IPS DF 6.9 (cell line): Measurements from ENCODE around the gene TNFRSF13B.
"Not testable (repeated sequence)": the region's sequence is repeated elsewhere in the genome, so short reads cannot be mapped to it uniquely, and the experiment has no call there.

Experiments
- DNase-seq: peaks from one replicate; pipeline ENCODE4 v3.0.0-alpha.2; 2013; ENCODE audit warnings: low read depth, low spot score
- H3K27ac ChIP-seq: one replicate; pipeline ENCODE4 v1.5.1; 2013; ENCODE audit warnings: low read length, control low read depth
- H3K27me3 ChIP-seq: 2 replicates; pipeline ENCODE4 v1.6.1; 2013; ENCODE audit warnings: mild to moderate bottlenecking, low read length; ENCODE audit not compliant: control insufficient read depth, insufficient read depth
- H3K36me3 ChIP-seq: 2 replicates; pipeline ENCODE4 v1.6.1; 2013; ENCODE audit warnings: low read length; ENCODE audit not compliant: control insufficient read depth, insufficient read depth
- H3K4me1 ChIP-seq: 2 replicates; pipeline ENCODE4 v1.6.1; 2013; ENCODE audit warnings: low read length; ENCODE audit not compliant: control insufficient read depth, insufficient read depth
- H3K4me3 ChIP-seq: 2 replicates; pipeline ENCODE4 v1.5.1; 2013; ENCODE audit warnings: mild to moderate bottlenecking, low read length
- H3K9me3 ChIP-seq: 2 replicates; pipeline ENCODE4 v1.6.1; 2013; ENCODE audit warnings: low read length, inconsistent platforms; ENCODE audit not compliant: control insufficient read depth, insufficient read depth
- WGBS: extraction: QIAGEN DNeasy Blood & Tissue Kit; methylation state at CpG from one replicate; pipeline ENCODE4 v1.1.7; 2013; ENCODE audit warnings: mixed read lengths, missing lambda C conversion rate; ENCODE audit not compliant: insufficient read length, insufficient coverage; 5-methylcytosine and 5-hydroxymethylcytosine counted together

Gene TNFRSF13B

DNA sequence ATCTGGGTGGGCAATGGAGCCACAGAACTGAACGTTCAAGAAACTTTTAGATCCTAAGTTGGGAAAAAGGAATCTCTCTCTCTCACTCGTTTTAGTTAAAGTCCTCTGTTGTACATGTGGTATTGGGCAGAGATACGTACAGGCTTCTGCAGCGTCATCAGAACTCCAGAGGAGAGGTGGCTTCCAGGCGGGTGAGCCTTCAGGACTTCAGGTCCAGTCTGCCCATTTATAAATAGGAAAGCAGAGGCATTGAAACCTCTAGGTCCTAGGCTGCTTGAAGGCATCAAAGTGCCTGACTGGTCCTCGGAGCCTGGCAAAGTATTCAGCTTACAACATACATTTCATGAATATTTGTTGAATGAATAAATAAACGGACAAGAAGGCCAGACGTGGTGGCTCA lies 8.1 kb upstream of the TNFRSF13B start:
- H3K36me3 ChIP-seq = no peaks in the 10 kb centered on the region
- H3K9me3 ChIP-seq = no peaks in the 10 kb centered on the region
- no peak for DNase-seq
- no peak overlapping the region for H3K27ac ChIP-seq
- no peaks in the 10 kb centered on the region for H3K27me3 ChIP-seq
- H3K4me3 ChIP-seq = no peak overlapping the region
- no CpG with 5 or more reads among the region's 8 CpGs for WGBS
- no peaks in the 10 kb centered on the region for H3K4me1 ChIP-seq

DNA sequence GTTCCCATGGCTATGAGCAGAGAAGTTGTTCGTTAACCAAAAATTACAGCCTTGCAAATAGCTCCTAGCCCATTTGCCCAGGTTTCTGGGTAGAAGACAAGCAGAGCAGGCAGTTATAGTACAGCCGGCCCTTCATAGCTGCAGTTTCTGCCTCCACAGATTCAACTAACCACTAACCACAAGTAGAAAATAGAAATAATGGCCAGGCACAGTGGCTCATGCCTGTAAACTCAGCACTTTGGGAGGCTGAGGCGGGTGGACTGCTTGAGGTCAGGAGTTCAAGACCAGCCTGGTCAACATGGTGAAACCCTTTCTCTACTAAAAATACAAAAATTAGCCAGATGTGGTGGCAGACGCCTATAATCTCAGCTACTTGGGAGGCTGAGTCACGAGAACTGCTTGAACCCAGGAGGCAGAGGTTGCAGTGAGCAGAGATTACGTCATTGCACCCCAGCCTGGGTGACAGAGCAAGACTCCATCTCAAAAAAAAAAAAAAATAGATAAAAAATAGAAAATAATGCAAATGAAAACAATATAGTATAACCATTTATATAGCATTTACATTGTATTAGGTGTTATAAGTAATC lies 7.4 kb upstream of the TNFRSF13B start:
- not testable (repeated sequence) for DNase-seq, H3K4me1 ChIP-seq, H3K27me3 ChIP-seq, H3K36me3 ChIP-seq, H3K4me3 ChIP-seq, H3K9me3 ChIP-seq, H3K27ac ChIP-seq
- no CpG with 5 or more reads among the region's 6 CpGs for WGBS

DNA sequence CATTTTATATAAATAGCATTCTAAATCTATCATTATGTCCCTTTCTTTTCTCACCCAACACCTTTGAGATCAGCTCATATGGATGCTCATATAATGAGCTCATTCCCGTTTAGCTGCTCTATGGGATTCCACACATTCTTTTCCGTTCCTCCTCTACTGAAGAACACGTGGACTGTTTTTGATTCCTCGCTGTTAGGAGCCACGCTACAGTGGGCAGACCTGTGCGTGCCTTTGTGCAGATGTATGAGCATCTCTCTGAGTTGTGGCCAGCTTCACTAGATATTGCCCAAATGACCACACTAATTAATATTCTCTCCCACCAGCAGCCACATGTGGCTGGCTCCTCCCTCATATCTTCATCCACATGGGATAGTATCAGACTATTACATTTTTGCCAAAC lies 6.0 kb upstream of the TNFRSF13B start:
- no peaks in the 10 kb centered on the region for H3K27me3 ChIP-seq
- H3K36me3 ChIP-seq = no peaks in the 10 kb centered on the region
- H3K4me1 ChIP-seq = no peaks in the 10 kb centered on the region
- H3K9me3 ChIP-seq = no peaks in the 10 kb centered on the region
- H3K4me3 ChIP-seq = no peak overlapping the region
- WGBS = no CpG with 5 or more reads among the region's 6 CpGs
- no peak overlapping the region for H3K27ac ChIP-seq
- DNase-seq = no peak

GRCh38 chr17:16976725-16977550 lies 5.0 kb upstream of the TNFRSF13B start:
- Histone ChIP-seq H3K4me3 (no peak overlapping the region), H3K27me3 (no peaks in the 10 kb centered on the region), H3K9me3 (no peaks in the 10 kb centered on the region), H3K4me1 (no peaks in the 10 kb centered on the region), H3K27ac (no peak overlapping the region), H3K36me3 (no peaks in the 10 kb centered on the region)
- no CpG with 5 or more reads among the region's 9 CpGs for WGBS
- DNase-seq = no peak

DNA sequence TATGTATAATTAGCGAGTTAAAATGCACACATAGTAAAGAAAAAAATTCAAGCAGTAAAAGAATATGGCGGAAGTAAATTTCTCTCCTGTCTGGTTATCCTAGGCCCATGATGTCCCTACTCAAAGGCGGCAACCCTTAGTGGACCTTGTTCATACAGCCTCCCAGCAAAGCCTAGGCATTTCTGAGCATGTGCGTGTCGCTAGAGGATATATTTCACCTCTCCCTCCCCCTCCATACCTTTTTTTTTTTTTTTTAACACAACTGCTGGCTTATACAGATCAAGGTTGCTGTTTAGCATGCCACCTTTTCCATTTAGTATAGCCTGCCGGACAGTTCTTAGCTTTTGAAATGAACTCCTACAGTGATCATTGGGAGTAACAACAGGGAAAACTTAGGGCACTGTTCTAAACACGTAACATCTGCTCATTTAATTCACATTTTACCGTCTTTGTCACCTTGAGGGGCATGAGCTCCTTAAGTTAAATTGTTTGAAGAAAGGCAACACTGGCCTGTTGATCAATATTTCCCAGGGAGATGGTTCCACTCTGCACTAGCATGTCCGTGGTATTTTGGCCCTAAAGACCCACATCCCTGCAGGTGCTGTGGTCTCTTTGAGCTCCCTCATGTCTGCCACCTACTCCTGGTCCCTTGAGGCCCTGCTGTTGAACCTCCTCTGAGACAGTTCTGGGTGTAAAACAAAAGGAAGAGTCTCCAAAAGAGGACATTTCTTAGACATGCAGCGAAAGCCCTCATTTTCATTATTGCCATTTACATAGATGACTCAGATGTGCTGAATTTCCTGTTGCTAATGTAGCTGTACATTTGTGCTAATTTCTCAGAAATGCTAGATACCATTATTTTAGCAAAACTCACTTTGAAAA lies 4.1 kb upstream of the TNFRSF13B start:
- Histone ChIP-seq H3K27me3 (no peaks in the 10 kb centered on the region), H3K4me1 (no peaks in the 10 kb centered on the region), H3K9me3 (no peaks in the 10 kb centered on the region), H3K27ac (no peak overlapping the region), H3K4me3 (no peak overlapping the region), H3K36me3 (no peaks in the 10 kb centered on the region)
- DNase-seq = no peak
- no CpG with 5 or more reads among the region's 10 CpGs for WGBS

- no peaks in the 10 kb centered on the region for H3K9me3 ChIP-seq
- no peaks in the 10 kb centered on the region for H3K36me3 ChIP-seq
- no peak overlapping the region for H3K27ac ChIP-seq
- no peak overlapping the region for H3K4me3 ChIP-seq
- no peaks in the 10 kb centered on the region for H3K27me3 ChIP-seq
- DNase-seq = no peak
- no CpG with 5 or more reads among the region's 2 CpGs for WGBS
- no peaks in the 10 kb centered on the region for H3K4me1 ChIP-seq
These were observed 3.3 kb upstream of the TNFRSF13B start for GRCh38 chr17:16975277-16975651.

DNA sequence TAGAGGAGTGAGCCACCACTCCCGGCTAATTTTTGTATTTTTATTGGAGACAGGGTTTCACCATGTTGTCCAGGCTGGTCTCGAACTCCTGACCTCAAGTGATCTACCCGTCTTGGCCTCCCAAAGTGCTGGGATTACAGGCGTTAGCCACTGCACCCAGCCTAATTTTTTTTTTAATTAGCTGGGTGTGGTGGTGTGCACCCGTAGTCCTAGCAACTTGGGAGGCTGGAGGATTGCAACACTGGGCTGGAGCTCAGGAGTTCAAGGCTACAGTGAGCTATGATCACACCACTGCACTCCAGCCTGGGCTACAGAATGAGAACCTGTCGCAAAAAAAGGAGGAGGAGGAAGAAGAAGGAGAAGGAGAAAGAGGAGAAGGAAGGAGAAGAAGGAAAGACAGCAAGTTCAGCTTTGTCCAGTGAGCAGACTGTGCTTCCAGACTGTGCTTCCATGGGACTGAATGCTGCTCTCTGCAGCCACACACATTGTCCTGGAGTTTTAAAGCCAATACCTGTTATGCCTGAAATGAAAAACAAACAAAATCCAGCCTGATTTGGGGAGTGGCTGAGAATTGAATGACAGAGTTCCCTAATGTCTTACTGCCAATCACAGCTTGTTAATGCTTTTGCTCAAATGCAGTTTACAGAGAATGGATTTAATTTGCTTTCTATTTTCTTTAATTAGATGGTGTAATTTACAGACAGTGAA lies 2.8 kb upstream of the TNFRSF13B start:
- H3K27me3 ChIP-seq = no peaks in the 10 kb centered on the region
- no peak overlapping the region for H3K4me3 ChIP-seq
- DNase-seq = no peak
- H3K27ac ChIP-seq = no peak overlapping the region
- no peaks in the 10 kb centered on the region for H3K4me1 ChIP-seq
- no peaks in the 10 kb centered on the region for H3K36me3 ChIP-seq
- no CpG with 5 or more reads among the region's 6 CpGs for WGBS
- no peaks in the 10 kb centered on the region for H3K9me3 ChIP-seq

GRCh38 chr17:16973760-16974540 lies 2.0 kb upstream of the TNFRSF13B start:
- Histone ChIP-seq H3K4me3 (no peak overlapping the region), H3K36me3 (no peaks in the 10 kb centered on the region), H3K9me3 (no peaks in the 10 kb centered on the region), H3K27me3 (no peaks in the 10 kb centered on the region), H3K4me1 (no peaks in the 10 kb centered on the region), H3K27ac (no peak overlapping the region)
- no CpG with 5 or more reads among the region's 13 CpGs for WGBS
- DNase-seq = no peak

GRCh38 chr17:16973043-16973442 lies 1.1 kb upstream of the TNFRSF13B start:
- H3K4me3 ChIP-seq, DNase-seq, H3K27me3 ChIP-seq, H3K4me1 ChIP-seq, H3K36me3 ChIP-seq, H3K9me3 ChIP-seq, H3K27ac ChIP-seq: not testable (repeated sequence)
- WGBS = no CpG with 5 or more reads among the region's 10 CpGs
